Endothelial cell of umbilical vein (primary cell): Measurements from ENCODE around the gene CMTM2. TPM values are rescaled to one million over a fixed set of nuclear protein-coding genes. Genes with fewer than 3 reads are reported as not detected.

Experiments used
- BruUV-seq: library from RNA; stranded (reverse); fragments of 400-500 nt; replicated peaks from 2 replicates; lab custom pipeline; 2021; lab: Mats Ljungman, UMichigan
- CTCF ChIA-PET: fragments of 300-600, 350-600 bp; sonication (Branson Sonifier 250); formaldehyde crosslinking; loops from one replicate; lab custom pipeline; 2021; ENCODE audit warnings: antibody characterized with exemption, inconsistent platforms; lab: Charles Lee
- POLR2A ChIA-PET: fragments of 300-600, 350-600 bp; sonication (Branson Sonifier 250); formaldehyde crosslinking; loops from one replicate; lab custom pipeline; 2021; ENCODE audit warnings: antibody characterized with exemption, inconsistent platforms; lab: Charles Lee
- DNase-seq: peaks from one replicate; pipeline ENCODE4 v3.0.0-alpha.2; 2011; ENCODE audit warnings: low read depth, low spot score
- FAIRE-seq: peaks from 2 replicates; lab custom pipeline; 2011; peaks lifted over from hg19 to GRCh38; lab: Jason Lieb, UNC
- H2AFZ ChIP-seq: 2 replicates; pipeline ENCODE4 v1.6.0; 2012; ENCODE audit warnings: low read depth, low read length, control low read depth, inconsistent platforms
- H3K27ac ChIP-seq: 2 replicates; pipeline ENCODE4 v1.5.1; 2011; ENCODE audit warnings: low read depth, mild to moderate bottlenecking, control low read depth, low read length, moderate library complexity; ENCODE audit not compliant: insufficient read depth
- H3K27me3 ChIP-seq, 2 experiments: 2 replicates each; pipeline versions ENCODE4 v1.6.0 to v1.6.1; 2011; ENCODE audit warnings: low read length in 2 of 2, mixed read lengths in 1 of 2; ENCODE audit not compliant: control insufficient read depth in 2 of 2, insufficient read depth in 2 of 2
- H3K36me3 ChIP-seq, 2 experiments: 2 replicates in 1 of 2; 3 replicates in 1 of 2; pipeline ENCODE4 v1.5.1; 2011; ENCODE audit warnings: low read length in 2 of 2, mild to moderate bottlenecking in 1 of 2, moderate library complexity in 1 of 2; ENCODE audit not compliant: control insufficient read depth in 2 of 2, insufficient read depth in 2 of 2; ENCODE audit errors: extremely low read depth in 1 of 2
- H3K4me1 ChIP-seq: 3 replicates; pipeline ENCODE4 v1.5.1; 2011; ENCODE audit warnings: mild to moderate bottlenecking, low read length; ENCODE audit not compliant: control insufficient read depth, insufficient read depth; ENCODE audit errors: extremely low read depth
- H3K4me2 ChIP-seq: 2 replicates; pipeline ENCODE4 v1.6.1; 2011; ENCODE audit warnings: low read length, control low read depth, mixed read lengths; ENCODE audit not compliant: insufficient read depth
- H3K4me3 ChIP-seq, 3 experiments: fragments of 200-600 bp in 1 of 3; sonication (generic), shearing (Covaris generic) in 1 of 3; replicated peaks in 1 of 3; 2 replicates each; pipeline ENCODE4 v1.5.1; 2011 to 2016; ENCODE audit warnings: control low read depth in 3 of 3, low read length in 3 of 3, mild to moderate bottlenecking in 2 of 3, inconsistent platforms in 1 of 3, low read depth in 1 of 3, moderate library complexity in 1 of 3; ENCODE audit not compliant: insufficient read depth in 1 of 3
- H3K79me2 ChIP-seq: 2 replicates; pipeline ENCODE4 v1.6.0; 2012; ENCODE audit warnings: low read length, inconsistent platforms; ENCODE audit not compliant: control insufficient read depth, insufficient read depth
- H3K9ac ChIP-seq: replicated peaks from 2 replicates; pipeline ENCODE3; 2011; ENCODE audit warnings: low read length, control low read depth; ENCODE audit not compliant: insufficient read depth; ENCODE audit errors: extremely low read depth
- H3K9me1 ChIP-seq: replicated peaks from 3 replicates; pipeline ENCODE4 v1.6.0; 2011; ENCODE audit warnings: mild to moderate bottlenecking, low read length; ENCODE audit not compliant: control insufficient read depth, insufficient read depth; ENCODE audit errors: extremely low read depth
- H3K9me3 ChIP-seq: replicated peaks from 2 replicates; pipeline ENCODE4 v1.5.1; 2012; ENCODE audit warnings: low read length, inconsistent platforms; ENCODE audit not compliant: control insufficient read depth, insufficient read depth
- H4K20me1 ChIP-seq: replicated peaks from 2 replicates; pipeline ENCODE3; 2011; ENCODE audit warnings: mild to moderate bottlenecking, low read length; ENCODE audit not compliant: control insufficient read depth, insufficient read depth; ENCODE audit errors: extremely low read depth
- CTCF ChIP-seq, 2 donors: IDR thresholded peaks; 1 replicate in 1 of 2; 2 replicates in 1 of 2; pipeline ENCODE4 v1.5.1; 2011; ENCODE audit warnings: low read length in 2 of 2, mild to moderate bottlenecking in 2 of 2, moderate library complexity in 2 of 2, control low read depth in 1 of 2, inconsistent platforms in 1 of 2, low read depth in 1 of 2; ENCODE audit not compliant: insufficient read depth in 1 of 2; ENCODE audit errors: extremely low read depth in 1 of 2
- FOS ChIP-seq: IDR thresholded peaks from 2 replicates; pipeline ENCODE4 v1.6.1; 2011; ENCODE audit warnings: mild to moderate bottlenecking, low read length, moderate library complexity, borderline replicate concordance; ENCODE audit not compliant: insufficient read depth
- GATA2 ChIP-seq: IDR thresholded peaks from 2 replicates; pipeline ENCODE4 v1.7.0; 2011; ENCODE audit warnings: low read depth, mild to moderate bottlenecking, moderate library complexity, mixed read lengths, low read length; ENCODE audit not compliant: insufficient read length, insufficient read depth
- JUN ChIP-seq: IDR thresholded peaks from 2 replicates; pipeline ENCODE4 v1.6.1; 2011; ENCODE audit warnings: borderline replicate concordance, low read depth; ENCODE audit not compliant: insufficient read length, insufficient read depth
- MYC ChIP-seq: IDR thresholded peaks from one replicate; pipeline ENCODE4 v1.6.1; 2011; ENCODE audit warnings: mild to moderate bottlenecking, low read depth, low read length
- dilution Hi-C: fragments of 300-500 bp; cut with MboI; formaldehyde crosslinking; loops from one replicate; pipeline ENCODE4 v1.15.0; 2019; ENCODE audit warnings: low sequenced_read_pairs; ENCODE audit not compliant: extremely low pct_ligation_motif_present
- intact Hi-C: fragments of 100-400 bp; cut with micrococcal nuclease; formaldehyde crosslinking; loops from one replicate; pipeline ENCODE4 v1.10.0; 2022
- polyA plus RNA-seq, 4 experiments: library from polyadenylated mRNA; depleted of rRNA in 3 of 4; stranded (reverse) in 3 of 4; unstranded in 1 of 4; fragments of >200 nt; gene quantifications; 2 replicates each; pipeline versions ENCODE4 v1.2.1 to v1.2.3, GENCODE V29; 2011 to 2012; ENCODE audit warnings: missing spikeins in 1 of 4
- total RNA-seq: library from RNA; stranded (reverse); gene quantifications from 2 replicates; pipeline ENCODE4 v1.2.3, GENCODE V29; 2021
- TF ChIP-seq, protein P1 (sequence below): IDR thresholded peaks from 2 replicates; pipeline ENCODE4 v1.6.1; 2011; ENCODE audit not compliant: insufficient read depth, insufficient read length

CMTM2 gene
- total and polyA plus RNA-seq, 2 donors (not counting 3 experiments of a cell fraction or from before 2014, with no cell fraction given) = not detected

- peaks cover 7% of the 10 kb centered on the region for H3K4me1 ChIP-seq
- H3K27ac ChIP-seq = no peak overlapping the region
- dilution Hi-C loops = no loop called here
- H3K79me2 ChIP-seq = no peaks in the 10 kb centered on the region
- TF ChIP-seq, protein P1, sequence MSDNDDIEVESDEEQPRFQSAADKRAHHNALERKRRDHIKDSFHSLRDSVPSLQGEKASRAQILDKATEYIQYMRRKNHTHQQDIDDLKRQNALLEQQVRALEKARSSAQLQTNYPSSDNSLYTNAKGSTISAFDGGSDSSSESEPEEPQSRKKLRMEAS = no peak
- TF ChIP-seq GATA2 = no peak
- TF ChIP-seq CTCF (IDR thresholded peaks at IDR 0.05; ENCODE audit: extremely low read depth in 1 of 2, insufficient read depth in 1 of 2, low read depth in 1 of 2, low read length in 2 of 2) = peak; percentile 62 to 76
- TF ChIP-seq JUN = no peak
- TF ChIP-seq MYC = no peak
- TF ChIP-seq FOS = no peak
- no peaks in the 10 kb centered on the region for H3K36me3 ChIP-seq
- intact Hi-C loops = loop anchor here (1.0 to 5.0 kb wide), 4 partner anchors 36 to 182 kb away; partner anchors contain the start of gene CKLF
- no peak overlapping the region for H3K9ac ChIP-seq
- no peak overlapping the region for H3K4me2 ChIP-seq
- H3K27me3 ChIP-seq = no peaks in the 10 kb centered on the region
- ChIA-PET POLR2A (no interaction called here), CTCF (interaction anchor here (0.5 to 2.3 kb wide), 25 partner anchors 8 to 247 kb away, joined by 3 to 24 read pairs (median 4); partner anchors contain the start of genes CMTM2 and CMTM3)
- BruUV-seq = no TSS peak
- FAIRE-seq = peak; percentile 21
- H3K9me3 ChIP-seq = no peaks in the 10 kb centered on the region
- no peak overlapping the region for H3K4me3 ChIP-seq
- H3K9me1 ChIP-seq = no peaks in the 10 kb centered on the region
- no peak overlapping the region for H2AFZ ChIP-seq
- no peaks in the 10 kb centered on the region for H4K20me1 ChIP-seq
- DNase-seq = peak; percentile 45
Observed at GRCh38 chr16:66588981-66589713, 9.9 kb downstream of the CMTM2 start.
